Measurements from ENCODE around the gene PLCL1. TPM values are rescaled to one million over a fixed set of nuclear protein-coding genes. Genes with fewer than 3 reads are reported as not detected.

The PLCL1 gene
- total RNA-seq, 1 experiment from 2014 or later, result 0.07 TPM

GRCh38 chr2:198175271-198175670 is 370.9 kb downstream of the PLCL1 start:
- Histone ChIP-seq H3K9ac (ENCODE audit: low read length) (no peak overlapping the region), H3K4me2 (ENCODE audit: low read length) (no peak overlapping the region), H3K4me3 (replicated peaks in 1 of 2; ENCODE audit: low read depth in 1 of 2, low read length in 2 of 2) (no peak overlapping the region), H3K4me1 (ENCODE audit: control insufficient read depth in 1 of 2, insufficient read depth in 2 of 2, low read length in 2 of 2) (no peaks in the 10 kb centered on the region), H2AFZ (ENCODE audit: low read depth, low read length, poor library complexity, severe bottlenecking) (no peak overlapping the region), H3K27ac (ENCODE audit: low read depth, low read length) (no peak overlapping the region), H4K20me1 (ENCODE audit: insufficient read depth) (no peaks in the 10 kb centered on the region; the same call in 1 of the 2 replicates), H3K9me3 (ENCODE audit: control insufficient read depth in 1 of 2, insufficient read depth in 1 of 2, low read depth in 1 of 2, low read length in 2 of 2) (no peaks in the 10 kb centered on the region; a peak in 1 of 4 replicates), H3K9me2 (ENCODE audit: insufficient read depth) (no peaks in the 10 kb centered on the region), H3K79me2 (ENCODE audit: insufficient read depth, low read length) (no peaks in the 10 kb centered on the region), H3K27me3 (ENCODE audit: insufficient read depth, low read length) (peaks cover 21% of the 10 kb centered on the region; the same call in 1 of the 2 replicates), H3K36me3 (ENCODE audit: control insufficient read depth in 1 of 2, insufficient read depth in 2 of 2, low read length in 2 of 2) (no peaks in the 10 kb centered on the region)
- intact Hi-C loops (cut with micrococcal nuclease), result no loop called here
- CTCF ChIA-PET, result no interaction called here
- POLR2A ChIA-PET, result no interaction called here
- RAD21 ChIA-PET (ENCODE audit: low non-redundant PET in 1 of 2, low total read pairs in 2 of 2, uncharacterized antibody in 2 of 2, unreplicated experiment in 2 of 2), result no interaction called here
- ATAC-seq (no peak), DNase-seq (ENCODE audit: low read depth, low spot score) (no peak)
- no peak for TF ChIP-seq EZH2phosphoT487 (IDR thresholded peaks at IDR 0.05; ENCODE audit: borderline replicate concordance)
- no peak for TF ChIP-seq POLR2AphosphoS5 (IDR thresholded peaks at IDR 0.05; ENCODE audit: low read depth, low read length)
- TF ChIP-seq SP1 (IDR thresholded peaks at IDR 0.05; ENCODE audit: low read depth), result no peak
- TF ChIP-seq ATF3 (IDR thresholded peaks at IDR 0.05), result no peak
- TF ChIP-seq REST (IDR thresholded peaks at IDR 0.05; ENCODE audit: low read depth), result no peak
- TF ChIP-seq FOSL1 (IDR thresholded peaks at IDR 0.05; ENCODE audit: low read depth), result no peak
- TF ChIP-seq YY1 (IDR thresholded peaks at IDR 0.05; ENCODE audit: extremely low read depth, insufficient replicate concordance, low read depth, low read length), result no peak
- no peak for TF ChIP-seq EGR1 (IDR thresholded peaks at IDR 0.05; ENCODE audit: low read depth)
- TF ChIP-seq ELF1 (IDR thresholded peaks at IDR 0.05; ENCODE audit: borderline replicate concordance, low read depth), result no peak
- TF ChIP-seq POLR2A (IDR thresholded peaks at IDR 0.05; ENCODE audit: borderline replicate concordance, extremely low read depth, insufficient read depth, insufficient read length), result no peak
- TF ChIP-seq CBX3 (IDR thresholded peaks at IDR 0.05; ENCODE audit: low read depth), result no peak
- TF ChIP-seq EZH2 (IDR thresholded peaks at IDR 0.05), result no peak
- TF ChIP-seq CTCF (IDR thresholded peaks at IDR 0.05 in 2 of 3, conservative IDR thresholded peaks at IDR 0.05 in 1 of 3; ENCODE audit: borderline replicate concordance in 1 of 3, insufficient read depth in 1 of 3, low read depth in 2 of 3, low read length in 2 of 3), result no peak
- no TSS peak for BruUV-seq (replicated peaks)

Measured in HCT116 (cell line).